Stimulated activated naive CD8-positive, alpha-beta T cell treated with anti-CD3 and anti-CD28 coated beads, Interleukin-15, Interleukin-2, amounts not matched to agents 100 ng/mL and 50 ng/mL, for 24 hours (primary cell): ENCODE results near the gene MIS12.

ENCODE experiments used
- H3K27ac Mint-ChIP-seq: one replicate; pipeline ENCODE4 v1.8.0; 2021; ENCODE audit warnings: mild to moderate bottlenecking, mixed read lengths
- H3K27me3 Mint-ChIP-seq: one replicate; pipeline ENCODE4 v1.8.0; 2021; ENCODE audit warnings: mixed read lengths
- H3K36me3 Mint-ChIP-seq: one replicate; pipeline ENCODE4 v1.8.0; 2021; ENCODE audit warnings: low read depth, mixed read lengths
- H3K4me1 Mint-ChIP-seq: one replicate; pipeline ENCODE4 v1.8.0; 2021; ENCODE audit warnings: low read depth, mixed read lengths
- H3K4me3 Mint-ChIP-seq: one replicate; pipeline ENCODE4 v1.8.0; 2021; ENCODE audit warnings: mild to moderate bottlenecking, mixed read lengths
- H3K9me3 Mint-ChIP-seq: one replicate; pipeline ENCODE4 v1.8.0; 2021; ENCODE audit warnings: mixed read lengths

Gene MIS12, protein sequence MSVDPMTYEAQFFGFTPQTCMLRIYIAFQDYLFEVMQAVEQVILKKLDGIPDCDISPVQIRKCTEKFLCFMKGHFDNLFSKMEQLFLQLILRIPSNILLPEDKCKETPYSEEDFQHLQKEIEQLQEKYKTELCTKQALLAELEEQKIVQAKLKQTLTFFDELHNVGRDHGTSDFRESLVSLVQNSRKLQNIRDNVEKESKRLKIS

DNA sequence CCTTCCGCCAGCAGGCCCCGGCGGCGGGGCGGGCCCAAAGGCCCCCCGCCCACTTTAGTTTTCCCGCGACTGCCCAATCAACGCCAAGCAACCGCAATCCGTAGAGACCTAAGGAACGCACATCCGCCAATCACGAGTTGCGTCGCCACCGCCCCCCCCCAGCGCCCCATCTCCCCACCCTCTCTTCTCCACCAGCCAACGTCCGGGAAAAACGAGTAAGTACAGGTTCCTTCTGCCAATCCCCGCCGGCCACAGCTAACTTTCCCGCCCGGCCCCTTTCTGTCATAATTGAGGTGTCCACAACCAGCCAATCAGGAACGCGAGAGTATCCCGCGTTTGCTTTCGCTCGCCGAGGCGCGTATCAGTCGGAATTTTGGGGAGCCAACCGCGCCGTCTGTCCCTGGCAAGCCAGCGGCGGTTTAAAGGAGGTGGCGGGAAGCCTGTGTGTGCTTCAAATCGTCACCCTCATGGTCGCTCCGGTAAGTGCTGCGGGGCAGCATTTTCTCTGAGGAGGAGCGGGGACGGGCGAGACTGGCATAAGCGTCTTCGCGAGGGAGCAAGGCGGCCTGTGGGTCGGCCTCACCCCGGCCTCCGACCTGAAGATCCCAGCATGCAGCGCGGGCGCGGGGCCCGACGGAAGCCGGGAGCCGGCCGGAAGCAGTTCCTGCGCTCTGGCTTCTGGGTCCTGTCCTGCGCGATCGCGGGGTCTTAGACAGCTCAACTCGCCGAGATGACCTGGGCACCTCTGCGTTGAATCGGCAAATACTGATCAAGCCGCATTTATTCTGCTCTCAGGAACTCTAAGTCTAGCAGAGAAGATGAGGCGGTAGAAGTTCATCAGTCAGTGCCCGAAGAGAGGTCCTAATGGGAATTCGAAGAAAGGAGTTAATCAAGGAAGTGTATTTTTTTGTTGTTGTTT is at the start of gene MIS12:
TSS of gene MIS12 (plus strand) at position 361 of the 919 bp plus-strand sequence. CDS start 2,297 bp downstream, outside the sequence.
- H3K36me3 Mint-ChIP-seq: peaks cover 78% of the 10 kb centered on the region
- peak within 1 kb of the TSS; percentile 99 for H3K4me3 Mint-ChIP-seq

DNA sequence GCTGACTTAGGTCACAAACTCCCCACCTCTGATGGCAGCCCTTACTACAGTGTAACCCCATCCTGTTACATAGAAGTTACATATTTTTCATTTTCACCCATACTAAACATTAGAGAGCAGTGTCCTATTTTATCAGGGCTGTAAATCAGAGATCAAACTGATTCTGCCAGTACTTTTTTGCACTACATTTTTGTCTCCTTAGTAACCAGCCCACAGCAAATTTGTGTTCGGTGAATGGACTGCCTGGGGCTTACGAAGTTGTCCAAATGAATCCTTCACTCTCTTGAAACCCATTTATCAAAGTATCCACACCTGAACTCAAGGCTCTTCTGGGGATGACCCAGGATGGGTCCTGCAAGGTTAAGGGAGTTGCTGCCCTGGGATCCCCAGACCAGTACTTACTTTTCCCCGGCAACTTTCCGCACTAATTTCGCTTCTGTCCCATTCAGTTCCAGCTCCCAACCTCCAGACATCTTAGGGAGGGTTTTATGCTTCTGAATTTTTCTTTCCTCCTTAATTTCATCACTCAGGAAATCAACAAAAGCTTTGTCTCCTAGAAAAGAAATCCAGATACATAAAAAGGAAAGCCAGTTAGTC is 48.5 kb upstream of the MIS12 start:
- Mint-ChIP-seq H3K36me3 (peaks cover 60% of the 10 kb centered on the region), H3K4me3 (peak overlapping the region; percentile 89), H3K27ac (peak overlapping the region; percentile 88), H3K9me3 (no peaks in the 10 kb centered on the region), H3K27me3 (no peaks in the 10 kb centered on the region), H3K4me1 (peaks cover 42% of the 10 kb centered on the region)

More for the DNA sequence above, at the start of gene MIS12:
- peaks cover 58% of the 10 kb centered on the region for H3K4me1 Mint-ChIP-seq
- no peaks in the 10 kb centered on the region for H3K9me3 Mint-ChIP-seq
- no peaks in the 10 kb centered on the region for H3K27me3 Mint-ChIP-seq
- peak within 1 kb of the TSS; percentile 98 for H3K27ac Mint-ChIP-seq

DNA sequence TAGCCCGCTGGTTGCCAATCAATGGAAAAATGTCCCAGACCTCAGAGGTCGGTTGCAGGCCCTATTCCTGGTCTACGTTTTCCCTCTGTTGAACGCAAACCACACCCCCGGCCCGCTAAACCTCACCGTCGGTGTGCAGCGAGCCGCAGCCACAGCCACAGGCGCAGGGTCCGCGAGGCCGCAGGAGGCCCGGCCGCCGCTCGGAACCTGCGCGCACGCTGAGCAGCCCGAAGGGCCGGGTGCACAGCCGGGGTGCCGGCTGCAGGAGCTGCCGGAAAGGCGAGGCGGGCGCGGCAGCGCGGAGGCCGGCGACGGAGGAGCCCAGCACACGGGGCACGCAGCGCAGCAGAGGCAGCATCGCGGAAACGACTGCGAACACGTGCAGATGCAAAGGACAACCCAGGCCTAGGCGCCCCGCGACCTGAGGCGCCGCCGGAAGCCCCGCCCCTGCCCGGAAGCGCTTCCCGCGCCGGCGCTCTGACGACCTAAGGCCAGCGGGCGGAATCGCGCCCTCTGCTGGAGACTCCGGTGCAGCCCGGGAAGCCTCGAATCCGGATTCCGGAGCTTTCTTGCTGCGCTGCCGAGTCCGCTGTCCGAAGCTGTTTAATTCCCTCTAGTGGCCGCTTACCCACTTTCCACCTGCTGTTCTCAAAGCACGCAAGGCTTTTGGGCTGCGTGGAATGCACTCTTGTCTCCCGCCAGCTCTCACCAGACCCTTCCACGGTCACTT is 47.5 kb upstream of the MIS12 start, which contains the start of gene C1QBP:
TSS of gene C1QBP (minus strand) at position 440 of the 730 bp plus-strand sequence. CDS start at position 358, 82 bp downstream.
- Mint-ChIP-seq H3K4me1 (peaks cover 42% of the 10 kb centered on the region), H3K27ac (peak within 1 kb of the TSS; percentile 88), H3K36me3 (peaks cover 52% of the 10 kb centered on the region), H3K4me3 (peak within 1 kb of the TSS; percentile 89), H3K27me3 (no peaks in the 10 kb centered on the region), H3K9me3 (no peaks in the 10 kb centered on the region)

DNA sequence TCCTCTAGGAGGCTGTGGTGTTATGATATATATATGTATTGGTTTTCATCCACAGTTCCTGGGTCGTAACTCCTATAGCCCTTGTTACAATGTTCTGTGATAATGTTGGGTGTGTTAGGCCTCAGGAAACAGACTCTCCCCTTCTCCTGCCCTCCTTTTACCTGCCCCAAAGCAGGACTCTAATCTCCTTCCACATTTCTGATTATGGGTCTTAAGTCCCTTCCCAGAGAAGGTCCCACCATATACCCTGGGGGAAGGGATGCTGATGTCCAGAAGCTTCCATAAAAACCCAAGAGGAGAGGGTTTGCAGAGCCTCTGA is 47.0 kb upstream of the MIS12 start:
- Mint-ChIP-seq H3K4me3 (peak overlapping the region; percentile 89), H3K36me3 (peaks cover 52% of the 10 kb centered on the region), H3K27me3 (no peaks in the 10 kb centered on the region), H3K4me1 (peaks cover 42% of the 10 kb centered on the region), H3K9me3 (no peaks in the 10 kb centered on the region), H3K27ac (peak overlapping the region; percentile 39)

DNA sequence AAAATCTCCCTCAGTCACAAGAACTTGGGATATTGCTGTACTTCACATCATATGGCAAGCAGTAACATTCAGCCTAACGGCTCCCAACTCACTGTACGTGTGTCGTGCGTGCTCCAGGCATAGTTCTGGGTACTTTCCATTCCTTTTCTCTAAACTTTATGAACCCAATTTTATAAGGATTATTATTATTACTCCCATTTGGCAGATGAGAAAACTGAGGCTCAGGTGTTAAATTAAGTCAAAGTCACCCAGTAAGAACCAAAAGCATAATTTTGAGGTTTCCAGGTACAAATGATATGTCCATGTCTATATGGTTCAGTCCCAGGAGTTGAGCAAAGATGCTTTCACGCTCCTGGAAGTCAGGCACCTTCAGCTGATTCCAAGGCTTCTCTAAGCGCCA is 42.6 kb upstream of the MIS12 start:
- H3K9me3 Mint-ChIP-seq: no peaks in the 10 kb centered on the region
- peaks cover 55% of the 10 kb centered on the region for H3K36me3 Mint-ChIP-seq
- no peaks in the 10 kb centered on the region for H3K27me3 Mint-ChIP-seq
- H3K4me1 Mint-ChIP-seq: peaks cover 12% of the 10 kb centered on the region
- H3K27ac Mint-ChIP-seq: no peak overlapping the region
- H3K4me3 Mint-ChIP-seq: no peak overlapping the region

DNA sequence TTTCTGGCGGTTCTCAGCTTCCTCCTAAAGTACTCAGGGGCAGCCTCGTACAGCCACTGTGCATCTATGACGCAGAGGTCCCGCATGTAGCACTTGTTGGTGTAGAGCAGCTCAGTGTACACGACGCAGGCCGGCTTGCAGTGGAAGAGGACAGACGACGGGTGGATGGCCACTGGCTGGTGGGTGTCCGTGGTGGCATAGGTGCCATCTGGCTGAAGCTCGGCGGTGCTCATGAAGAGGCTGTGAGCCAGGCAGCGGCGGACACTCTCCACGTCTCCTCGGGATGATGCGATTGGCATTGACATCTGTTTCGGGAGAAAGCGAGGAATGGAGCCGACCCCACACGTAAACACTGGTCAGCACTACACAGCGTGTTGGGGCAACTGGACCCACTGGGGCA is 42.2 kb upstream of the MIS12 start:
- H3K4me3 Mint-ChIP-seq: no peak overlapping the region
- peaks cover 12% of the 10 kb centered on the region for H3K4me1 Mint-ChIP-seq
- no peak overlapping the region for H3K27ac Mint-ChIP-seq
- no peaks in the 10 kb centered on the region for H3K27me3 Mint-ChIP-seq
- no peaks in the 10 kb centered on the region for H3K9me3 Mint-ChIP-seq
- peaks cover 60% of the 10 kb centered on the region for H3K36me3 Mint-ChIP-seq

DNA sequence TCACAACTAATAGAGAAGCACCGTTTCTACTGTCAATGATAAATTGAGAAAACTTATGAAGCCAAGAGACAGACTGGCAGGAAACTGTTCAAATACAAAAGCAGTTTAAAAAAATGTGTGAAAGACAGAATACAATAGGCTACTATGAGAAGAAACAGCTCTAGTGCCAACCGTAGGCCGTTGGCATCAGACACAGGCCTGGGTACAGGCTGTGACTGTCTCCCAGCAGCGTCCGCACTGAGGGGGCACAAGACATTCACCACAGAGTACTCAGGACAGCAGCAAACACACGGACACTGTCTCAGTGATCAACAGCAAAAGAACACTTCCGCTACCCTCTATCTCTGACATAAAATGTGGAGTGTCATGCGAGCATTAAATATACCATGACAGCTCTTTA is 39.6 kb upstream of the MIS12 start:
- Mint-ChIP-seq H3K9me3 (no peaks in the 10 kb centered on the region), H3K4me1 (no peaks in the 10 kb centered on the region), H3K27me3 (no peaks in the 10 kb centered on the region), H3K4me3 (no peak overlapping the region), H3K36me3 (peaks cover 83% of the 10 kb centered on the region), H3K27ac (no peak overlapping the region)

DNA sequence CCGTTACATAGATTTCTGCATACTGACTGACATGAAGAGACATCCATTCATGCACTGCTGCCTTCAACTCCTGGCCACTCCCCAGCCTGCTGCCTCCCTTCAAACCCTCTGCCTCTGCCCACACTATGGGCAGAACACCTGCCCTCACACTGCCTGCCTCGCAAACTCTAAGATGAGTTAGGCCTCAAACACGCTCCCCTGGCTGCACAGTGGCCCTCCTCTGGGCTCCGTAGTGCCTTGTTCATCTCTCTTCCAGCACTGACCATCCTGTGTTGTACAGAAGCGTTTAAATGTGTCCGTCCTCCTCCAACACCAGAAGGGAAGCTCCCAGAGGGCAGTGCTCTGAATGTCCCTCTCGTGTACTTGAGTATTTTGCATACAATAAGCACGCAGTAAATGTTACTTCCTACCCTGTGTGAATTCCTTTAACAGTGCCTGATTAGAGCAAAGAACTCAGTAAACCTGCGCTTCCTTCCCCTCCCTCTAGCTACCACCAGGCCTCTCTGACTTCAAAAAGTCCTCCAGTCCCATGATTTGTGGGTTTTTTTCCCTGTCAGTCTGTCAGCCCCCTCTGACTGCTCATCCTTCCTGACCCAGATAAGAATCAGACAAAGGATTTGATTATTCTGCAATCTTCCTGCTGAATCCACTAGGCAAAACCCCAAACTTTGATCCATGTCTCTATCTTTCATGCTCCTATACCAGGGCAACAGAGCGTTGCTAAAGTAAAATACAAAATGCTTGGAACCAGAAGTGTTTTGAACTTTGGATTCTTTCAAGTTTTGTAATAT is 21.5 kb upstream of the MIS12 start:
- H3K27me3 Mint-ChIP-seq: no peaks in the 10 kb centered on the region
- H3K36me3 Mint-ChIP-seq: peaks cover 55% of the 10 kb centered on the region
- no peaks in the 10 kb centered on the region for H3K9me3 Mint-ChIP-seq
- H3K4me1 Mint-ChIP-seq: peaks cover 41% of the 10 kb centered on the region
- peak overlapping the region; percentile 42 for H3K27ac Mint-ChIP-seq
- H3K4me3 Mint-ChIP-seq: no peak overlapping the region

DNA sequence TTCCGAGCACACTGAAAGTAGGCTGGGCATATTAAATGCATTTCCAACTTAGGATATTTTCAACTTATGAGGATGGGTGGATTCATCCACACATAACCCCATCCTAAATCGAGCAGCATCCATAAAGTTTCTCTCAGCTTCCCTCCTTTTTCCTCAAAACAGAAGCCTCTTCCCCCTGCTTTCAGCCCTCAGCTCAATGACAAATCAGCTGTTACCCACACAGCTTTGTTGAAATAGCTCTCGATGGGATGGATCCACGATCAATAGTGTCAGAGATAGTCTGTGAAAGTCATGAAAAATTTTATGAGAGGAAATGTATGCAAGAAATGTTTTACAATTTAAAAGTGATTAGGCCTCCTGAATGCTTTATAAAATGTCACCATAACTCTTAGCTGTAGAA is 20.1 kb upstream of the MIS12 start:
- H3K27ac Mint-ChIP-seq: no peak overlapping the region
- peaks cover 41% of the 10 kb centered on the region for H3K36me3 Mint-ChIP-seq
- no peaks in the 10 kb centered on the region for H3K27me3 Mint-ChIP-seq
- peak overlapping the region; percentile 95 for H3K4me3 Mint-ChIP-seq
- peaks cover 43% of the 10 kb centered on the region for H3K4me1 Mint-ChIP-seq
- no peaks in the 10 kb centered on the region for H3K9me3 Mint-ChIP-seq

DNA sequence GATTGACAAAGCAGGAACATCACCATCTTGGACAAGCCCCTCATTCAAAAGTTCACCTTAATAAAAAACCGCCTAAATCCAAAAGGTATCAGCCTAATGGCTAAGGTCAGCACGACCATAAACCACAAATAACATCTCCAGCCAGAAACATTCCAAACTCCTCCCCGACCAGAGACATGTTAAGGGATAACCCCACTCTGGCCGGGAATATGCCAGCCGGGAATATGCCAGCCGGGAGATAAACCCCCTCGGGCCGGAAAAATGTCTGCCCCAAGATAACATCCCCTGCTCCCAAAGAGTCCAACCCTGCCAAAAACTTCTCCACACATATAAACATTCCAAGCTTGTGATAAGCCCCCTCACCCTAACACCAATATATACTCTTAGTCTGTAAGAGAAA is 18.9 kb upstream of the MIS12 start:
- H3K36me3 Mint-ChIP-seq: peaks cover 46% of the 10 kb centered on the region
- H3K27ac Mint-ChIP-seq: peak overlapping the region; percentile 84
- H3K27me3 Mint-ChIP-seq: no peaks in the 10 kb centered on the region
- peaks cover 43% of the 10 kb centered on the region for H3K4me1 Mint-ChIP-seq
- peak overlapping the region; percentile 95 for H3K4me3 Mint-ChIP-seq
- H3K9me3 Mint-ChIP-seq: no peaks in the 10 kb centered on the region

DNA sequence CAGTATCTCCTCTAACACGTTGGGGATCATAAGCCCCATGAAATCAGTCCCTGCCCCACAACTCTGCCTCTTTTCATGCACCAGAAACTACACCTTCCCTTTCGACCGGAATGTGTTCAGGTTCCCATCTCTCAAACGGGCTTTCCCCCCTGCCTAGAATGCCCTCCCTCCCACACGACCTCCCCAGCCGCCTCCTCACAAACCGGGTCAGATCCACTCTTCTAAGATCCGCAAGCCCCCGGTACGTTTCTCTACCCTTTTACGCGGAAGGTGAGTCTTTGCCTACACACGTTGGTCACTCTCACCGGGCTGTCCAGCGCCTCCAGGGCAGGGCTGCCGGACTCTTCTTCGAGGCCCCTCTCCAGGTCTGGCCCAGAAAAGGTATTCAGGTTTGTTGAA is 18.3 kb upstream of the MIS12 start:
- H3K4me1 Mint-ChIP-seq: peaks cover 43% of the 10 kb centered on the region
- peak overlapping the region; percentile 84 for H3K27ac Mint-ChIP-seq
- H3K9me3 Mint-ChIP-seq: no peaks in the 10 kb centered on the region
- H3K4me3 Mint-ChIP-seq: peak overlapping the region; percentile 95
- H3K36me3 Mint-ChIP-seq: peaks cover 44% of the 10 kb centered on the region
- H3K27me3 Mint-ChIP-seq: no peaks in the 10 kb centered on the region

DNA sequence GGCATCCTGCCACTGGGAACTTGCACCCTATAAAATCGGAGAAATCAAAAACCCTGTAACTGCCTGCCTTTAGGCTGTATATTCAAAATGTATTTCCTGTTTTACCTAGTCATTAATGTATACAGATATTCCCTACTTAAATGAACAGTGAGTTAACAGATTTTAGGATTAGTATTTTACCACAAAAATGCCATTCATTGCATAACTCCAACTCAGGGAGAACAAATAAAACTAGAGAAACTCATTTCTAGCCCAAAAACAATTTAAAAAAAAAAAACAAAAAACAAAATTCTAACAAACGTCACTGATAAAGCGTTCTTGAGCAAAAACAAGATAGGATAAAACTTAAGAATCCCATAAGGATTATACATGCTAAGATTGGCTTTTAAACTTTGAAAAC is 13.9 kb upstream of the MIS12 start:
- H3K9me3 Mint-ChIP-seq: no peaks in the 10 kb centered on the region
- H3K36me3 Mint-ChIP-seq: peaks cover 56% of the 10 kb centered on the region
- H3K27me3 Mint-ChIP-seq: no peaks in the 10 kb centered on the region
- no peak overlapping the region for H3K27ac Mint-ChIP-seq
- H3K4me3 Mint-ChIP-seq: no peak overlapping the region
- peaks cover 15% of the 10 kb centered on the region for H3K4me1 Mint-ChIP-seq

DNA sequence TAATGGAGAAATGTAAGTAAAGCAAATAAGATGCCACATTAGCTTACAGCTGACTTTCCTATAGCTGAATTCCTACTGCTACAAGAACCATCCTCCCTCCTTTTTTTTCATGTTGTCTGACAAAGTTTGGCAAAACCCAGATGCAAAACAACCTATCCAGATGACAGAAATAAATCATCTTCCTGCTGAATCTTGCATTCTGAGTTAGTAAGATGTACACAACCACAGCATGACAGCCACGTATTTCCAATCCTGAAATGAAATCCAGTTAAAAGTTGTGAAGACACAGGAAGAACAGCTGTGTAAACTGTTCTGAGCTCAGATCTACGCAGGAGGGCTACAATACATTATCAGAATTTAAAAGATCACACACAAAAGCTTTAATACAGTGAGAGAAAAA is 12.5 kb upstream of the MIS12 start:
- H3K4me1 Mint-ChIP-seq: peaks cover 9% of the 10 kb centered on the region

DNA sequence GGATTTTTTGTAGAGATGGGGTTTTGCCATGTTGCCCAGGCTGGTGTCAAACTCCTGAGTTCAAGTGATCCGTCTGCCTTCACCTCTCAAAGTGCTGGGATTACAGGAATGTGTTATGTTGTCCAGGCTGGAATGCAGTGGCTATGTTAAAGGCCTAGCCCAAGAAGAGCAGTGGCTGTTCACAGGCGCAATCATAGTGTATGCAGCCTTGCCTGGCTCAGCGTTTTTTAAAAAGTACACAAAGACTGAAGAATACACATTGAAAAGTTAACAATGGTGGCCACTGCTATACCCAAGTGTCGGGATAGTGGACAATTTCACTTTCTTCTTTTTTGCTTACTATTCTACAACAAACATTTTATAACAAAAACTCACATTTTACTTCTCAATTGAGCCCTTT is 7.4 kb upstream of the MIS12 start:
- H3K4me3 Mint-ChIP-seq: no peak overlapping the region
- no peaks in the 10 kb centered on the region for H3K9me3 Mint-ChIP-seq
- no peaks in the 10 kb centered on the region for H3K27me3 Mint-ChIP-seq
- H3K4me1 Mint-ChIP-seq: peaks cover 14% of the 10 kb centered on the region
- H3K36me3 Mint-ChIP-seq: peaks cover 89% of the 10 kb centered on the region
- H3K27ac Mint-ChIP-seq: no peak overlapping the region

More for the DNA sequence above, 12.5 kb upstream of the MIS12 start:
- H3K27me3 Mint-ChIP-seq: no peaks in the 10 kb centered on the region
- H3K4me3 Mint-ChIP-seq: no peak overlapping the region
- H3K36me3 Mint-ChIP-seq: peaks cover 62% of the 10 kb centered on the region
- no peak overlapping the region for H3K27ac Mint-ChIP-seq
- no peaks in the 10 kb centered on the region for H3K9me3 Mint-ChIP-seq
